ENCODE results near the gene KCTD7.

- TF ChIP-seq CTCF (conservative IDR thresholded peaks at IDR 0.05; ENCODE audit: low read length) (no peak), EZH2phosphoT487 (IDR thresholded peaks at IDR 0.05; ENCODE audit: borderline replicate concordance) (no peak)
These were observed 26.5 kb upstream of the KCTD7 start for GRCh38 chr7:66602159-66602558.

Measured in Loucy (cell line).